AG09319 (cell line): ENCODE results near the gene R3HDM2.

Experiments used
- DNase-seq: peaks from one replicate; pipeline ENCODE4 v3.0.0-alpha.2; 2010; ENCODE audit warnings: low read depth; ENCODE audit errors: extremely low read depth
- TF ChIP-seq, protein P1 (sequence below): IDR thresholded peaks from 2 replicates; pipeline ENCODE4 v1.5.1; 2011; ENCODE audit warnings: low read depth, mild to moderate bottlenecking, inconsistent platforms, low read length, moderate library complexity

R3HDM2 gene

DNA sequence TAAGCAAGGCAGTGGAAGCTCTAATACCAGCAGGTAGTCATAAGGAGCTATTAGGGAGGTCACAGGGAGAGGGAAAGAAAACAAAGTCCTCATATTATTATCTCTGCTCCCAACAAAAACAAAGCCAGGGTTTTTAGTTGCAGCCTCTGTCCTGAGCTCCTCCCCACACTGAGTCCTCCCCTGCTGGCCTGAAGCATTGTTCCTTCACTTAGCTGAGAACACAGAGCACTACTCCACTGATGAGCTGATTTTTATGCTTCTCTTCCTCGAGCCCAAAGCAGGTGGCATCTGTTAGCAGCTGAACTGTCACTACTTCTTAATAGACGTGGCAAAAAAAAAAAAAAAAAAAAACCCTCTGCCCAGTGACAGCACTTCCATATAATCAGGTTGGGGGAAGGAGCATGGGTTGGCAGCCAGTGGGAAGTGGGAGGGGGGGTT lies 169.4 kb downstream of the R3HDM2 start:
- no peak for DNase-seq
- TF ChIP-seq, protein P1, sequence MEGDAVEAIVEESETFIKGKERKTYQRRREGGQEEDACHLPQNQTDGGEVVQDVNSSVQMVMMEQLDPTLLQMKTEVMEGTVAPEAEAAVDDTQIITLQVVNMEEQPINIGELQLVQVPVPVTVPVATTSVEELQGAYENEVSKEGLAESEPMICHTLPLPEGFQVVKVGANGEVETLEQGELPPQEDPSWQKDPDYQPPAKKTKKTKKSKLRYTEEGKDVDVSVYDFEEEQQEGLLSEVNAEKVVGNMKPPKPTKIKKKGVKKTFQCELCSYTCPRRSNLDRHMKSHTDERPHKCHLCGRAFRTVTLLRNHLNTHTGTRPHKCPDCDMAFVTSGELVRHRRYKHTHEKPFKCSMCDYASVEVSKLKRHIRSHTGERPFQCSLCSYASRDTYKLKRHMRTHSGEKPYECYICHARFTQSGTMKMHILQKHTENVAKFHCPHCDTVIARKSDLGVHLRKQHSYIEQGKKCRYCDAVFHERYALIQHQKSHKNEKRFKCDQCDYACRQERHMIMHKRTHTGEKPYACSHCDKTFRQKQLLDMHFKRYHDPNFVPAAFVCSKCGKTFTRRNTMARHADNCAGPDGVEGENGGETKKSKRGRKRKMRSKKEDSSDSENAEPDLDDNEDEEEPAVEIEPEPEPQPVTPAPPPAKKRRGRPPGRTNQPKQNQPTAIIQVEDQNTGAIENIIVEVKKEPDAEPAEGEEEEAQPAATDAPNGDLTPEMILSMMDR, result no peak

DNA sequence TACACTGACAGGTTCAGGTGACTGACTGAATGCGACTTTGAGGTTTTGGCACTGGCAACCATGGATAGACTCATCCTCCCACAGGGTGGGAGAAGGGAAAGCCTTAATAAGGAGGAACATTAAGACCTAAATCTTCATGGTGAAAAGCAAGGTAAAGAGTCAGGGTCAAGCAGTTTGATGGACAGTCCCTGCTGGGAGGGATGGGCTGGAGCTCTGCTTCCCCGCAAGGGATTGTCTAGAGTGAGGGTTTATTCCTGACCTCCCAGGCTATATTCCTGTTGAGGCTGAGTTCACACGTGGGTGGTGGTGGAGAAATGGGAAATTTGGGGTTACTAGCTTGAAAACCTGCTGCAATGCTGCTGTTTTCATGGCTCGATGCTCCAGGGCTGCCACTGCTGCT lies 170.5 kb downstream of the R3HDM2 start:
- TF ChIP-seq, protein P1, result no peak
- no peak for DNase-seq

DNA sequence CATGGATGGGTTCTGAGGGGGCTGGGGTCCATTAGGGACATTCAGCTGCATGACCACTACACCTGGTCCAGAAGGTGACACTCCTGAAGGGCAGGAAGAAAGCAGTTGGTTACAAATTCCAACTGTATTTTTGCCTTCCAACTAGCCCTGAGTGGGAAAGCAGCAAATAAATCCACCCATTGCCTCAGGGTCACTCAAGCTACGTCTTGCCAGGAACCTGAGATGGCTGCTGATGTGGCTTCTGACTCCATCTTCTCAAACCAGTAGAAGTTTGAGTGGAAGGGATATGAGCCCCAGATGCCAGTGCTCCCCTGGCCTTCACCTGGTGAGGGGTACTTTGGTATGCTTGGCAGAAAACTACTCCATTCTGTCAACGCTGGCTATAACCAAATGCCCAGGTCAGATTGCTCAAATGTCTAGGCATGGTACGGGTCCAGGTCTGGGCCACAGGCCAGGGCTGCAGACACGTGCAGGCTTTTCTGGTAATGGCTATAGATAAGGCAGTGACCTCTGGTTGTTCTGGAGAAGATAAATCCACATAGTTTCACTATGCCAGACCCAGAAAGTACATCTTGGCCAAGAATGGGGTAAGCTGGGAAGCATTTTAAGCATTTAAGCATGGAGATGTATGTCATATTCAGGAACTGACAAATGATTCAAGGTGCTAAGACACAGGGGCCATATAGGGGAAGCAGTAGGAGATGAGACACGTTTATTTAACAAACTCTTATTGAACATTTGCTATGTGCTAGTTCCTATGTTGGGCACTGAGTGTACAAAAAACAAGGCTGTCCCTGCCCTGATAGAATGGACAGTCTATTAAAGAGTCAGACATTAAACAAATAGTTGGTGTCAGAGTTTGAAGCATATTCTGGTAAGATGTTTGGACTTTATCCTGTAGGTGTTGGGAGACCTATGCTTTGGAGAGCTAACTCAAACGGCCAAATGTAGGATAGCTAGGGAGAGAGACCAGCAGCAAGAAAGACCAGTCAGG lies 171.6 kb downstream of the R3HDM2 start:
- no peak for DNase-seq
- TF ChIP-seq, protein P1, result no peak

DNA sequence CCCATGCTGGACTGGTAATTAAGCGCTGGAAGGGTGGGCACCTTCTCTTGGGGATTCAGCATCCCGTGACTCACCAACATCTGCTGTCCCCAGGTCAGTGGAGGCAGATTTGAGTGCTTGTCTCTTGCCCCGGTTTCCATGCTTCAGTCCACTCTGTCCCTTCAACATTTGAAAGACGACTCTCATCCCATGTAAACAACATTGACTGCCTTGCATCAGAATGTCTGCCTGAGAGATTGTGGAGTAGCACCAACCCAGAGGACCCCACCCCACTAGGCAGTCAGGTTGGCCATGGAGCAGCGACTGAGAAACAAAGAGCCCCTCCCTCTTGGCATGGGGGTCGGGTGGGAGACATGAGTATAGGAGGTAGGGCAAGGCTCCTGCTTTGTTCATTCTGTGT lies 174.9 kb downstream of the R3HDM2 start:
- TF ChIP-seq, protein P1, result no peak
- no peak for DNase-seq

DNA sequence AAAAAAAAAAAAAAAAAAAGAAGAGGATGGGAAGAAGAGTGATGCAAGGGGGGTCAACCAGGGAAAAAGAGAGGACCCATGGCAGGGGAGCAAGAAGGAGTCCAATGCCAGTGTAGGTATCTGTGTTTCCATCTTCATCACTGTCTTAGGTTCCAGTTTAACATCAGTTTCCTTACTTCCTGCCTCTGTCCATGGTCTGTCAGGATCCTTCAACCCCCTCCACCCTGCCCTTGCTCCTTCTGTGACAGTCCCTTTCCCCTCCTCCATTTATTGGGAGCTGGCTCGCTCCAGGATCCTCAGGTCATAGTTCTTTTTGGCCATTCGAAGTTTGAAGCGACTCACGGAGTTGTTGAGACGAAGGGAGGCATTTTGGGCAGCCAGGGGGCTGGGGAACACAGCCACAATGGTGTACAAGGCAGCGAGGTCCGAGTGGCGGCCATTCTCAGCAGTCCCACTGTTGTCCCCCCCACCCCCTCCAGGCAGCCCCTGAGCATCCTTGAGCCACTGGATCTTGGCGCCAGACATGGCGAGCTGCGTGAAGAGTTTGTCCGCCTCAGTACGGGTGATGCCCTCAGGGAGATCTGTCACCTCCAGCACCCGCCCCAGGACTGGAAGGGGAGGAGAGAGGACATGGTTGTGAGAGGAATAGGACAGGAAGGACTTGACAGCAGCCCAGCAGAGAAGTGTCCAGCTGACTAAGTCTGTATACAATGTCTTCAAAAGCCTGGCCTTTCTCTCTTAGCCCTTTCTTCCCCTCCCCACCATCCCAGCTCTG lies 176.2 kb downstream of the R3HDM2 start:
- TF ChIP-seq, protein P1, result no peak
- DNase-seq, result no peak

DNA sequence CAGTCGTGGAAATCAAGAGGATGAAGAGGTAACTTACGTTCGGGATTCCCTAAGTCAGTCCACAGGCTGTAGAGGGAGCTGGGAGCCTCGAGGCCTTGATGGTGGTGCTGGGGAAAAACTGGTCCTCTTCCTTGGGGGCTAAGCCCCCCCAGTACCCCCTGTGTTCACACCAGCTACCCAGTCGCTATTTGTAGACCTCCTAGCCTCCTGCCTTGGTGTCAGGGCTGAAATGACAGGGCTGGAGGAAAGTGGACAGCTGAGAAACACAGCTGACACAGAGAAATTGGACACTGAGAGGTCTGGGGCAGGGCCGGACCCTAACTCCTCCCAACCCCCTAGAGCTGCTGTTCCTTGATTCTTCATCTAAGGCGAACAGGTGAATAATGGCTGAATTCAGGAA lies 179.9 kb downstream of the R3HDM2 start, which contains the start of gene STAC3:
TSS of gene STAC3 (minus strand) at position 232 of the 400 bp plus-strand sequence. CDS start 1,551 bp downstream, outside the sequence.
- TF ChIP-seq, protein P1, result no peak
- no peak for DNase-seq
